GM12864 (cell line): ENCODE data around the gene SHE.

Source experiments
- DNase-seq: peaks from one replicate; pipeline ENCODE4 v3.0.0-alpha.2; 2011; ENCODE audit warnings: low read depth
- H3K4me3 ChIP-seq: 2 replicates; pipeline ENCODE4 v1.5.1; 2011; ENCODE audit warnings: mild to moderate bottlenecking, low read depth, low read length, control low read depth
- TF ChIP-seq, protein P1 (sequence below): IDR thresholded peaks from 2 replicates; pipeline ENCODE4 v1.5.1; 2011; ENCODE audit warnings: low read depth, mild to moderate bottlenecking, moderate library complexity, low read length, control low read depth, inconsistent platforms; ENCODE audit errors: missing control alignments

The SHE gene

DNA sequence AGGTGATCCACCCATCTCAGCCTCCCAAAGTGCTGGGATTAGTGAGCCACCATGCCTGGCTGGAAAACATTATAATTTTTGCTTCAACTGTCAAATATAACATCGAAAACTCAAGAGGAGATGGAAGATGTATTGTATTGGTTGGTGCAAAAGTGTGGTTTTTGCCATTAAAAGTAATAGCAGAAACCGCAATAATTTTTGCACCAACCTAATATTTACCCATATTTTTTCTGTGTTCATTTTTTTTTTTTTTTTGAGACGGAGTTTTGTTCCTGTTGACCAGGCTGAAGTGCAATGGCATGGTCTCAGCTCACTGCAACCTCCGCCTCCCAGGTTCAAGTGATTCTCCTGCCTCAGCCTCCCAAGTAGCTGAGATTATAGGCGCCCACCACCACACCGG is 27.1 kb upstream of the SHE start:
- DNase-seq: no peak
- TF ChIP-seq, protein P1, sequence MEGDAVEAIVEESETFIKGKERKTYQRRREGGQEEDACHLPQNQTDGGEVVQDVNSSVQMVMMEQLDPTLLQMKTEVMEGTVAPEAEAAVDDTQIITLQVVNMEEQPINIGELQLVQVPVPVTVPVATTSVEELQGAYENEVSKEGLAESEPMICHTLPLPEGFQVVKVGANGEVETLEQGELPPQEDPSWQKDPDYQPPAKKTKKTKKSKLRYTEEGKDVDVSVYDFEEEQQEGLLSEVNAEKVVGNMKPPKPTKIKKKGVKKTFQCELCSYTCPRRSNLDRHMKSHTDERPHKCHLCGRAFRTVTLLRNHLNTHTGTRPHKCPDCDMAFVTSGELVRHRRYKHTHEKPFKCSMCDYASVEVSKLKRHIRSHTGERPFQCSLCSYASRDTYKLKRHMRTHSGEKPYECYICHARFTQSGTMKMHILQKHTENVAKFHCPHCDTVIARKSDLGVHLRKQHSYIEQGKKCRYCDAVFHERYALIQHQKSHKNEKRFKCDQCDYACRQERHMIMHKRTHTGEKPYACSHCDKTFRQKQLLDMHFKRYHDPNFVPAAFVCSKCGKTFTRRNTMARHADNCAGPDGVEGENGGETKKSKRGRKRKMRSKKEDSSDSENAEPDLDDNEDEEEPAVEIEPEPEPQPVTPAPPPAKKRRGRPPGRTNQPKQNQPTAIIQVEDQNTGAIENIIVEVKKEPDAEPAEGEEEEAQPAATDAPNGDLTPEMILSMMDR: no peak
- no peak overlapping the region for H3K4me3 ChIP-seq

DNA sequence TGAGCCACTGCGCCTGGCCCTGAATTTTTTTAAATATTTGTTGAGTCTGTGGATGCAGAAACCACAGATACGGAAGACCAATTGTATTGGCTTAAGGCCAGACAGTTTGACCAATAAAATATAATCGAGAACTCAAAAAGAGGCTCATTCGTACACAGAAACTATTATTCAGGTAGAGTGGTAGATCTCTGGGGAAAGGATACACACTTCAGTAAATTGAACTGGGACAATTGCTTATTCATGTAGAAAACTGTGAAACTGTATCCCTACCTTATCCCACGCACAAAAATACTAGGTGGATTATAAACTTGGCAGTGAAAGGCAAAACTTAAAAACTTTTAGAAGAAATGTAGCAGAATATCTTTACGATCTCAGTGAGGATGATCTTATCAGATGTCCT is 25.0 kb upstream of the SHE start:
- no peak overlapping the region for H3K4me3 ChIP-seq
- TF ChIP-seq, protein P1: no peak
- DNase-seq: no peak

DNA sequence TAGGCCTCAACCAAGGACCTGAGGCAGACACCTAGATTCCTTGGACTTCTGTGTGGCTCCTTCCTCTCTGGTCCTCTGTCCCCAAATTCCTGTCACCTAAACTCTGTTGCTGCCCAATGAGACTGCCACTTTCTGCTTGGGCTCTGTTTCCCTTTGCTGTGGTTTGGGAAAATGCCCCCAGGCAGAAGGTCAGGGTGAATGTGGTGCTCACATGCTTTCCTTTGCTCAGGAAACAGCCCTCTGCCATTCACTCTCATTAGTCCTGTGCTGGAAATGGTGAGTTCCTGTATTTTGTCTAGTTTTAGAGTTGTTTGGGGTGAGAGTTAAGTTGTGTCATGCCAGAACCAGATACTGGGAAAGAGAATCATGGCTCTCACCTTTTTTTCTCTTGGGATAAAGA is 22.7 kb upstream of the SHE start:
- DNase-seq: no peak
- TF ChIP-seq, protein P1: no peak
- no peak overlapping the region for H3K4me3 ChIP-seq

DNA sequence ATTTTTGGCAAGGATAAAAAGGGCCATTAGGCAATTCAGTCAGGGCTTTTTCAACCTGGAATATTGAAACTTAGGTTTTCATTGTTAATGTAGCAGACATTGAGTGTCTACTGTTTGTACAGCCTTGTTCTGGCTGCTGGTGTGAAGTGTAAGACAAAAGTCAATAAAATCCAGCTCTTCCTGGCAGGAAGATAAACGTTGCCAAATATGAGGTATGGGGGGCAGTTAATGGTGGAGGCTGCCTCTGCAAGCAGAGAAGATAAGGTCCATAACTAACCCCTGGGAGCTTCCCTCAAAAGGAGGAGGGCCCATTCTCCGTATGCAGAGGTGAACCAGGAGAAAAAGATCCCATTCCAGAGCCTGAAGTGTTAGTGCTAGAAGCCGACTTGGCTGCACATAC is 19.5 kb upstream of the SHE start:
- no peak for DNase-seq
- H3K4me3 ChIP-seq: no peak overlapping the region
- TF ChIP-seq, protein P1: no peak

DNA sequence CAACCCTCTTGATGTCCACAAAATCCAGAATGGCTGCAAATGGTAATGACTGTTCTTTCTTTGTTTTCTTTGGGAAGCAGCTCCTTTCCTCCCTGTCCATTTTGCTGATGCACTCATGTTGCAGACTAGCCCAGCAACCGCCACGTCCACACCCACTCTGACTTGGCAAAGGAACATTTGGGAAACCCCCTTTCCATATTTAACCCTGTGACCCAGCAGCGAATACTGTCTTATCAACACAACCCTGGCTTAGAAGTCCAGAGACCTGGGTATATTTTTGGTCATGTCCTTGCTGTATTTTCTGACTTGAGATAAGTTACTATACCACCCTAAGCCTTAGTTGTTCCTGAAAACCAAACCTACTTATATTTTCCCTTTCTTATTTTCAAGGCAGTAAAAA is 18.1 kb upstream of the SHE start:
- TF ChIP-seq, protein P1: no peak
- no peak for DNase-seq
- H3K4me3 ChIP-seq: no peak overlapping the region

DNA sequence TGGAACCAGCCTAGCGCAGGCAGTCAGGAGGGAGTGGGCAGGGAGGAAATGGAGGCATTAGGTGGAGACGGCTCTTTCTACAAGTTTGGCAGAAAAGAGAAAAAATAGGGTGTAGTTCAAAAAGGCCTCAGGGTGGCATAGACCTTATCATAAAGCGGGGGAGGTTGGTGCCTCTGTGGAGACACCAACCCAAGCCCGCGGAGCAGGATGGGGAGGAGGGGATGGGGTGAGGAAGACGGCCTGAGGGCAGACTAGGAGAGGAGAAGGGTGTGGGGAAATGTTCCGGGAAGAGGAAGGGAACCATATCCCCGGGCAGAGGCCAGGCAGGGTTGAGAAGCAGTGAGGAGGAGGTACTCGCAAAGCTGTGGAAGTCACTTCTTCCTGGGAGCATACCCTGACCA is 17.4 kb upstream of the SHE start:
- DNase-seq: no peak
- TF ChIP-seq, protein P1: no peak
- no peak overlapping the region for H3K4me3 ChIP-seq

DNA sequence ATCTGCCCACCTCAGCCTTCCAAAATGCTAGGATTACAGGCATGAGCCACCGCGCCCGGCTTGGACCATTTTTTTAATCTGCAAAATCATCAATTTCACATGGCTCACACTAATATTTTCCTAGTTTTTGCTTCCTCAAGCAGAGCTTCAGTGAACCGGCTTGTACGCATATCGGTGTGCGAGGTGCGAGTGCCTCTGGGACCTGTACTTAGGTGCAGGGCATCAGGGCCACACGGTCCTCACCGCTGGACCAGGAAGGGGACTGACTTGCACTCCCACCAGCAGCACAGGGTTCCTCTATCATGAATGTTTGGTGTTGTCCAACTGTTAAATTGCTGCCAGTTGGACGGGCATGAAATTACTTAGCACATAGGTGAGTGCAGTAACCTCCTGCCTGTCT is 15.4 kb upstream of the SHE start:
- TF ChIP-seq, protein P1: no peak
- no peak for DNase-seq
- H3K4me3 ChIP-seq: no peak overlapping the region
